Activated T-helper 2 cell treated with anti-CD3 and anti-CD28 coated beads, Interferon-gamma antibody, Interleukin-2, Interleukin-4, amounts not matched to agents 10 μg/mL and 5 μg/mL and 100 μg/mL, durations not matched to agents 14 hours and 24 hours and 36 hours (primary cell): ENCODE data around the gene MYEOV. TPM values are rescaled to one million over a fixed set of nuclear protein-coding genes. Genes with fewer than 3 reads are reported as not detected.

Experiments used
- DNase-seq: peaks from one replicate; pipeline ENCODE4 v3.0.0; 2021; ENCODE audit warnings: low spot score
- H3K27ac Mint-ChIP-seq: one replicate; pipeline ENCODE4 v1.8.0; 2021; ENCODE audit warnings: mixed read lengths
- H3K27me3 Mint-ChIP-seq: one replicate; pipeline ENCODE4 v1.8.0; 2021; ENCODE audit warnings: low read depth, mixed read lengths
- H3K36me3 Mint-ChIP-seq: one replicate; pipeline ENCODE4 v1.8.0; 2021; ENCODE audit warnings: low read depth, mixed read lengths
- H3K4me1 Mint-ChIP-seq: one replicate; pipeline ENCODE4 v1.8.0; 2021; ENCODE audit warnings: low read depth, mixed read lengths
- H3K4me3 Mint-ChIP-seq: one replicate; pipeline ENCODE4 v1.8.0; 2021; ENCODE audit warnings: low read depth, mild to moderate bottlenecking, moderate library complexity, mixed read lengths
- H3K9me3 Mint-ChIP-seq: one replicate; pipeline ENCODE4 v1.8.0; 2021; ENCODE audit warnings: mixed read lengths
- intact Hi-C: fragments of 100-400 bp; cut with micrococcal nuclease; formaldehyde crosslinking; loops from one replicate; pipeline ENCODE4 v1.15.1; 2023
- total RNA-seq: library from RNA; stranded (reverse); gene quantifications from 2 replicates; pipeline ENCODE4 v1.2.3, GENCODE V29; 2022

The MYEOV gene
- total RNA-seq, 1 donor from 2014 or later: 0.09 TPM

DNA sequence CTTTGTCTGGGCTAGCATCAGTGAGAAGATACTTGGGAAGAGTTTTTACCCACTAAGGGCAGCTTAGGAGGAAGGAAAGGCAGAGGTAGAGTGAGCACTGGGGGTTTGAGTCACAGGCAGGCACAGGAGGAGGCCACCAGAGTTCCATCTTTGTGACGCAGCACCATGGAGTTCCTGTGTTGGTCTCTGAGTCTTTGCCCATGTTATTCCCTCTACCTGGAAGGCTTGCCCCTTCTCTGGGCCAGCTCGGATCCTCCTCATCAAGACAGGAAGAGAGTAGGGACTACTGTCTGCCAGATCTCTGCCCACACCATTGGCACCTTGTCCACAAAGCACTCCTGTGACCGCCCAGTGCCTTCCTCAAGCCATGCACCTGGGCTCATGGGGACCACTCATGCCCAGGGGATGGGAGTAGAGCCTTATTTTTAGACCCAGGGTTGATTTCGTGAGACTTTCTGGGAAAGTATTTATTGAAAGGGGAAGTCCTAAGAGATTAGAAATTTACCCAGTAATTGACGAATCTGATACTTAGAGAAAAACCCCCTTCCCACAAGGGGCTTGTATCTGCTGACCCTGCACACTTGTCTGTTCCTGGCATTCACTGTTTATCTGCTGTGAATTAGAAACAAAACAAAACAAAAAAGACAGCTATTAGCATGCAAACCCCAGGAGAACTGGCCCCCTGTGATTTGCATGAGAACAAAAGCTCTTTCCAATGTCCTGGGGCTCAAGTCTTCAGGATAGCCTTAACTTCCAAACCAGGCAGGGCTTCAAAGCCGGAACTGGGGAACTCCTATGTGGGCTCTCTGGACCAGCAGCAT lies 35.9 kb upstream of the MYEOV start:
- Mint-ChIP-seq H3K4me1 (no peaks in the 10 kb centered on the region), H3K27ac (no peak overlapping the region), H3K27me3 (no peaks in the 10 kb centered on the region), H3K9me3 (peaks cover 29% of the 10 kb centered on the region), H3K4me3 (no peak overlapping the region), H3K36me3 (no peaks in the 10 kb centered on the region)
- intact Hi-C loops: no loop called here
- DNase-seq: no peak

DNA sequence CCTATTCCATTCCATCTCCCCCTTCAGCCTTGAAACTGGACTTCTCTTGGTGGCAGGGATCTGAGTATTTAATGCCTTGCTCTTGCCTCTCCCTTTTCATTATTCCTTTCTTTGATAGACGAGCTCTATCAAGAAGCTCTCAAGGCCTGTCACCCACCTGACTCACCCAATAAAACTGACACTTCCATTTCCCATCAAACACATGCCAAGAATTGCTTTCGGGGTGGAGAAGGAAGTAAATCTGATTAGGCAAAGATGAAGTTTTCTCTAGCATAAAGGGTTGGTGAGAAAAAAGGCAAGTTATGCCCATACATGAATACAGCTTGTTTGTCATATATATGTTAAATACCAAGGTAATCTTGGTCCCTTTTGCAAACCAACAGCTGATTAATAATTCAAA lies 34.9 kb upstream of the MYEOV start:
- no peaks in the 10 kb centered on the region for H3K36me3 Mint-ChIP-seq
- peaks cover 25% of the 10 kb centered on the region for H3K9me3 Mint-ChIP-seq
- no peak overlapping the region for H3K27ac Mint-ChIP-seq
- intact Hi-C loops: no loop called here
- H3K4me3 Mint-ChIP-seq: no peak overlapping the region
- H3K4me1 Mint-ChIP-seq: no peaks in the 10 kb centered on the region
- no peak for DNase-seq
- H3K27me3 Mint-ChIP-seq: no peaks in the 10 kb centered on the region

- H3K4me3 Mint-ChIP-seq: no peak overlapping the region
- peaks cover 10% of the 10 kb centered on the region for H3K9me3 Mint-ChIP-seq
- no peak for DNase-seq
- H3K36me3 Mint-ChIP-seq: no peaks in the 10 kb centered on the region
- H3K27ac Mint-ChIP-seq: no peak overlapping the region
- H3K4me1 Mint-ChIP-seq: no peaks in the 10 kb centered on the region
- intact Hi-C loops: no loop called here
- H3K27me3 Mint-ChIP-seq: no peaks in the 10 kb centered on the region
These were observed 33.3 kb upstream of the MYEOV start for GRCh38 chr11:69260622-69261021.

GRCh38 chr11:69261116-69261515 lies 32.8 kb upstream of the MYEOV start:
- no peaks in the 10 kb centered on the region for H3K36me3 Mint-ChIP-seq
- no peaks in the 10 kb centered on the region for H3K4me1 Mint-ChIP-seq
- intact Hi-C loops: no loop called here
- DNase-seq: no peak
- H3K27me3 Mint-ChIP-seq: no peaks in the 10 kb centered on the region
- H3K4me3 Mint-ChIP-seq: no peak overlapping the region
- H3K9me3 Mint-ChIP-seq: peaks cover 5% of the 10 kb centered on the region
- H3K27ac Mint-ChIP-seq: no peak overlapping the region

DNA sequence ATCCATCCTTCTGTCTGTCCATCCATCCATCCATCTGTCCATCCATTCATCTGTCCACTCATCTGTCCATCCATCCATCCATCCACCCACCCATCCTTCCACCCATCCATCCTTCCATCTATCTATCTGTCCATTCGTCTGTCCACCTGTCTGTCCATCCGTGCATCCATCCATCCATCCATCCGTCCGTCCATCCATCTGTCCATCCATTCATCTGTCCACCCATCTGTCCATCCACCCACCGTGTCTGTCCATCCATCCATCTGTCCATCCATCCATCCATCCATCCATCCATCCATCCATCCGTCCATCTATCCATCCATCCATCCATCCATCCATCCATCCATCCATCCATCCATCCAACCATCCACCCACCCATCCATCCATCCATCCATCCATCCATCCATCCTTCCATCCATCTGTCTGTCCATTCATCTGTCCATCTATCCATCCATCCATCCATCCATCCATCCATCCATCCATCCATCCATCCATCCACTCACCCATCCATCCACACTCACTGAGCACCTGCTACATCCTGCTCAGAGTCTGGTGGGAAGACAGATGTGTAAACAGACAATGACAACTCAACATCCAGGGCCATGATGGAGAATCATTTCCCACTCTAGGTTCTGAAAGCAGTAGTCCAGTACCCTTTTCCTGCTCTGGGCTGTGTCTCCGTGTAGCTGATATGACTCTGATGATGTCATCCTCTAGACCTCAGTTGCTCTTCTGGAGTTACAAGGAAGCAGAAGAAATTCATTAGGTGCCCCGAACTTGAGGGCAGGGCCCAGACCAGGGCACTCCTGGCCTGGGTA lies 30.8 kb upstream of the MYEOV start:
- intact Hi-C loops: no loop called here
- Mint-ChIP-seq H3K4me3 (no peak overlapping the region), H3K4me1 (no peaks in the 10 kb centered on the region), H3K27me3 (no peaks in the 10 kb centered on the region), H3K36me3 (no peaks in the 10 kb centered on the region), H3K27ac (no peak overlapping the region), H3K9me3 (peaks cover 4% of the 10 kb centered on the region)
- DNase-seq: no peak

DNA sequence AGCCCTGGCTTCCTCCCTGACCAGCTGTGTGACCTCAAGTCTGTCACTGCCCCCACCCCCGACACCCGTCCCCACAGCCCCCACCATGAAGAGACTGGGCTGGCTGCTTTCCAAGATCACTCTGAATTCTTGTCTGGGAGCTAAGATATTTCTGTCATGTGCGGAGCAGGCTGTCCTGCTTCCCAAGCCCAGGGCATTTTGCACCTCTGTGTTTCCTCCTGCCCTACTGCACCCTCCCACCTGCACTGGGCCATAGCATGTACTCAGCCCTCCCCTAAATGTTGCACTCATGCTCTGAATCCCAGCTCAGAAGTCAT lies 30.3 kb upstream of the MYEOV start:
- Mint-ChIP-seq H3K4me1 (no peaks in the 10 kb centered on the region), H3K36me3 (no peaks in the 10 kb centered on the region), H3K27ac (no peak overlapping the region), H3K4me3 (no peak overlapping the region), H3K27me3 (no peaks in the 10 kb centered on the region), H3K9me3 (peaks cover 4% of the 10 kb centered on the region)
- intact Hi-C loops: no loop called here
- no peak for DNase-seq

DNA sequence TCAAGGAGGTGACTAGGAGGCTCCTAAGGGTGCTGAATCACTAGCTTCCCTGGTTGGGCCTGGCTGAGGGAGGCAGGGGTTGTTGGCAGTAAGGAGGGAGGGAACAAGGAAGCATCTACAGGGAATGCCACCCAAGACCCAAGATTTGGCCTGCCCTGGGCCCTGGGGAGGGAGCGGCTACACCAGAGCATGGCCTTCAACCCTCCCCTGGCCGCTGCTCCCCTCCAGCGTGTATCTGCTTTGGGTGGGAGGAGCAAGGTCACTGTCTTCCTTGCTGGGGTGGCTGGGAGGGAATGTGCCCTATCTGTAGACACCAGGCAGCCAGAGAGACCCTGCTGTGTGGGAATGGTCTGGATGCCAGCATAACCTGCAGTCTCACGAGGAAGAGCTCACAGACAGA lies 29.5 kb upstream of the MYEOV start:
- Mint-ChIP-seq H3K27me3 (no peaks in the 10 kb centered on the region), H3K36me3 (no peaks in the 10 kb centered on the region), H3K9me3 (peaks cover 4% of the 10 kb centered on the region), H3K4me3 (no peak overlapping the region), H3K27ac (no peak overlapping the region), H3K4me1 (no peaks in the 10 kb centered on the region)
- intact Hi-C loops: no loop called here
- DNase-seq: no peak

DNA sequence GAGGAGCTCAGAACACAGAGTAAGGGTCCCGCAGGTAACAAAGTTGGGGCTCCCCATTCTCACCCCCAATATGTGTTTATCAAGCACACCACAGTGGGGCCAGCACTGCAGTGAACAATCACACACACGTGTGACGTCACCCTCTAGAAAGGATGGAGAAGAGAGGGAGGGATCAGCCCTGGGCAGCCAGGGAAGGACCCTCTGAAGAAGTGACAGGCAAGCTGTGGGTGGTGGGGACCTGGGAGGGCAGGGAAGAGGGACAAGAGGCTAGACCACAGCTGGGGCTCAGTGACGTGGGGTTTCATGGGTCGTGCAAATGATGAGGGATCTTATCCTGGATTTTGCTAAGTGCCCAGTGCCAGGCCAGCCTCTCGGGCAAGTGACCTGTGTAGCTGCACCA lies 28.7 kb upstream of the MYEOV start:
- intact Hi-C loops: no loop called here
- no peaks in the 10 kb centered on the region for H3K36me3 Mint-ChIP-seq
- H3K4me3 Mint-ChIP-seq: no peak overlapping the region
- H3K4me1 Mint-ChIP-seq: no peaks in the 10 kb centered on the region
- DNase-seq: no peak
- peaks cover 4% of the 10 kb centered on the region for H3K9me3 Mint-ChIP-seq
- H3K27me3 Mint-ChIP-seq: no peaks in the 10 kb centered on the region
- no peak overlapping the region for H3K27ac Mint-ChIP-seq

DNA sequence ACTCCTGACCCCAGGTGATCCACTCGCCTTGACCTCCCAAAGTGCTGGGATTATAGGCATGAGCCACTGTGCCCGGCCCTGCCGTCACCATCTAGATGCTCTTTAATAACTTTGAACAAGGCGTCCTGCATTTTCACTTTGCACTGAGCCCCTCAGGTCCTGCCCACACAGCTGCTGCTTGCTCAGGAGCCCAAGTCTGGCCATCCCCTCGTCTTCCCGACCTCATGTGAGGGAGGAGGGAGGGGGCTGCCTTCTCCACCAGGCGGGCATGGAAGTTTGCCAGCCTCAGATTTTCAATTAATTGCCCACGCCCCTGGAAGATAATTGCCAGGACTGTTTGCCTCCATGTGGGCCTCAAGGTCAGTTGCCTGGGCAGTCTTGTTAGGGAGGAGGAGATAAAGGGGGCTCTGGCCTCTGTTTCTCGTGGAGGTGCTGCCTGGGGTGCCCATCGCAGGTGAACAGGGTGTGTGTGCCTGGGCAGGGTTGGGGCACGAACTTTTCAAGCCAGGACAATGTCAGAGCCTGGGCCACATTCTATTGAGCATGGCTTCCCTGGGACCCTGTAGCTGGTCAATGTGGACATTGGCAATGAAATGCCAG lies 27.9 kb upstream of the MYEOV start:
- H3K4me3 Mint-ChIP-seq: no peak overlapping the region
- no peaks in the 10 kb centered on the region for H3K4me1 Mint-ChIP-seq
- H3K27me3 Mint-ChIP-seq: no peaks in the 10 kb centered on the region
- H3K9me3 Mint-ChIP-seq: peaks cover 4% of the 10 kb centered on the region
- no peaks in the 10 kb centered on the region for H3K36me3 Mint-ChIP-seq
- H3K27ac Mint-ChIP-seq: no peak overlapping the region
- intact Hi-C loops: no loop called here
- DNase-seq: no peak

- Mint-ChIP-seq H3K27me3 (no peaks in the 10 kb centered on the region), H3K4me1 (no peaks in the 10 kb centered on the region), H3K4me3 (no peak overlapping the region), H3K36me3 (no peaks in the 10 kb centered on the region), H3K9me3 (peaks cover 4% of the 10 kb centered on the region), H3K27ac (no peak overlapping the region)
- DNase-seq: no peak
- intact Hi-C loops: no loop called here
These were observed 26.6 kb upstream of the MYEOV start for GRCh38 chr11:69267395-69267805.

GRCh38 chr11:69268911-69269310 lies 25.0 kb upstream of the MYEOV start:
- no peaks in the 10 kb centered on the region for H3K9me3 Mint-ChIP-seq
- no peak for DNase-seq
- no peaks in the 10 kb centered on the region for H3K36me3 Mint-ChIP-seq
- no peaks in the 10 kb centered on the region for H3K27me3 Mint-ChIP-seq
- intact Hi-C loops: no loop called here
- H3K4me3 Mint-ChIP-seq: no peak overlapping the region
- H3K4me1 Mint-ChIP-seq: no peaks in the 10 kb centered on the region
- H3K27ac Mint-ChIP-seq: no peak overlapping the region

- Mint-ChIP-seq H3K4me3 (no peak overlapping the region), H3K4me1 (no peaks in the 10 kb centered on the region), H3K36me3 (no peaks in the 10 kb centered on the region), H3K27ac (no peak overlapping the region), H3K27me3 (no peaks in the 10 kb centered on the region), H3K9me3 (no peaks in the 10 kb centered on the region)
- DNase-seq: no peak
- intact Hi-C loops: no loop called here
These were observed 24.6 kb upstream of the MYEOV start for GRCh38 chr11:69269388-69269787.
